HG03558 (cell line): ENCODE data around the gene TFRC.
"Not testable (repeated sequence)": the region's sequence is repeated elsewhere in the genome, so short reads cannot be mapped to it uniquely, and the experiment has no call there.

Experiments
- ATAC-seq: cut with Tn5 transposase; IDR thresholded peaks from one replicate; pipeline ENCODE4 v1.9.1; 2021; ENCODE audit warnings: moderate number of reproducible peaks; ENCODE audit not compliant: unreplicated experiment; ENCODE audit errors: extremely low read depth

TFRC gene

DNA sequence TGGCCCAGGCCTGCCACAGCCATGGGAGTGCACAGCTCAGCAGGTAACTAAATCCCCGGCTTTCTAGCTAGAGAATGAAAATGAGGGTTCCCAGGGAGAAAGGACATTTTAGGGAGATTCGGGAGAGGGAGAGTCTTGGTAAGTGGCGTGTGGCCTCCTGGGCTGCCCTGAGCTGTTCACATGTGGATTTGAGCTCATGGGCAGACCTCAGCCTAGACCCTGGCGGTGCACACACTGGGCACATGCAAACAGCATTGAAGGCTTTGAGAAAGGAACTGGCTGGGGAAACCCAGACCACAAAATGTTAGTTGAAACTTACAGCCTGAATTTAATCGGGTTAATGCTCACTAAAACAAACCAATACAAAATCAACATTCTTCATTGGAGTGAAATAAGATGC lies 72.4 kb downstream of the TFRC start:
- ATAC-seq: no peak

DNA sequence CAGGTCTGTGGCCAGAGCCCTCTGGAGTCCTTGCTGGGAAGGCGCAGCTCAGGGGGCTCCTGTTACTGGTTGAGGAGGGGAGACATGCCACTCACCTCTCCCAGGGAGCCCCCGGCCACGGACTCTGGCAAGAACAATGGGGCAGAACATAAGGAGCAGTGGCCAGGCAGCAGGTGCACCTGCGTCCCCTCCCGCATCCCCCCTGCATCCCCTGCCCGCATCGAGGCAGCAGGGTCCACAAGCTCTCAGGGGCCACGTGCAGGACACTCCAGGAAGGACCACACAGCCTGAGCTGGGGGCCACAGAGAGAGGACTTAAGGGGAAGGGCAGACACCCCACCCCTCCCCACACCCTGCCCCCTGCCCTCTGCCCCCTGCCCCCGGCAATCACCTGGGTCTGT lies 73.0 kb downstream of the TFRC start:
- ATAC-seq: no peak

DNA sequence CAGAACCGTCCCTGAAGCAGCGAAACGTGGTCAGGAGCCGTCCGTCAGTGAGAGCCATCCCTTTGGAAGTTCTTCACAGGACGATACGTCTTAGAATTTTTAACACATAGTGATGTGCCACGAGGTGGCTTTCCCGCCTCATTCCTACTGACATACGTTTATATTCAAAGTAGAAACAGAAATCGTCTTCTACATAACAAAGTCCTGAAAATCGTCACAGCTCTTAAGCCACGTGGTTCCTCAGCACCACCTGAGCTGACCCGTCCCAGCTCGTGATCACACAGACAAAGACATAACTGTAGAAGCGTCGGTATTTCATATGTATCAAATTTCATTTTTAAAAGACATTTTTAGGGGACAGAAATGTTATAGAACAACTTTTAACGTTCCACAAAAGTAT lies 73.5 kb downstream of the TFRC start:
- no peak for ATAC-seq

DNA sequence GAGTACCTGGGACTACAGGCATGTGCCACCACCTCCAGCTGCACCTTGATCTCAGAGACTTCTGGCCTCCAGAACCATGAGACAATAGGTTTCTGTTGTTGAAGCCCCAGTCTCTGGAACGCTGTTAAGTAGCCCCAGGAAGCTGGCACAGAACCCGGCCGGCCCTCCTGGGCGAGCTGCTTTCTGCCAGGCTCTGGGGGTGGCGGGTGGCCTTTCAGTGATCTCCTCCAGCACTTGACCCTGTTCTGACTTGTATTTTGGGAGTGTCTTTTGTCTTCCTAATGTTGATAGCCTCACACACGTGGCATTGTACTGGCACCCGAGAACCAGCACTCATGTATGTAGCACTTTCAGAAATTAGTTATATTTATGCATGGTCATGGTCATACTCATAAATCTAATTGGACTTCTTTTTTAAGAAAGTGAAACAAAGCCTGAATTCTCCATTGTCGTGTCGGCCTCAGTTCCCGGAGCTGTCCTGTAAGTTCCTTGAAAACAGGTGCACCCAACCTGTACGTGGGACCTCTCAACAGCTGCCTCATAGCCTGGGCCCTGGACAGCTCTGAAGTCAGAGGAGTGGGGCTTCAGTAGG lies 74.0 kb downstream of the TFRC start:
- ATAC-seq: no peak

DNA sequence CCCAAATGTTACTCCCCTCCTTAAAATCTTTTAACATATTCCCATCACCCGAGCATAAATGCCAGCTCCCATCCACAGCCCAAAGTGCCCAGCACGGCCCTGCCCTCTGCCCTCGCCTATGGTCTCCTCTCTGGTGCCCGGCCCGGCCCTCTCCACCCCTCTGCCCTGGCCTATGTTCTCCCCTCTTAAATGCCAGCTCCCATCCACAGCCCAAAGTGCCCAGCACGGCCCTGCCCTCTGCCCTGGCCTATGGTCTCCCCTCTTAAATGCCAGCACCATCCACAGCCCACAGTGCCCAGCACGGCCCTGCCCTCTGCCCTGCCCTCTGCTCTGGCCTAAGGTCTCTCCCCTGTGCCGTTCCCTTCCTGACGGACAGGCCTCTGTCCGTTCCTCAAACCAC lies 76.6 kb downstream of the TFRC start:
- not testable (repeated sequence) for ATAC-seq

DNA sequence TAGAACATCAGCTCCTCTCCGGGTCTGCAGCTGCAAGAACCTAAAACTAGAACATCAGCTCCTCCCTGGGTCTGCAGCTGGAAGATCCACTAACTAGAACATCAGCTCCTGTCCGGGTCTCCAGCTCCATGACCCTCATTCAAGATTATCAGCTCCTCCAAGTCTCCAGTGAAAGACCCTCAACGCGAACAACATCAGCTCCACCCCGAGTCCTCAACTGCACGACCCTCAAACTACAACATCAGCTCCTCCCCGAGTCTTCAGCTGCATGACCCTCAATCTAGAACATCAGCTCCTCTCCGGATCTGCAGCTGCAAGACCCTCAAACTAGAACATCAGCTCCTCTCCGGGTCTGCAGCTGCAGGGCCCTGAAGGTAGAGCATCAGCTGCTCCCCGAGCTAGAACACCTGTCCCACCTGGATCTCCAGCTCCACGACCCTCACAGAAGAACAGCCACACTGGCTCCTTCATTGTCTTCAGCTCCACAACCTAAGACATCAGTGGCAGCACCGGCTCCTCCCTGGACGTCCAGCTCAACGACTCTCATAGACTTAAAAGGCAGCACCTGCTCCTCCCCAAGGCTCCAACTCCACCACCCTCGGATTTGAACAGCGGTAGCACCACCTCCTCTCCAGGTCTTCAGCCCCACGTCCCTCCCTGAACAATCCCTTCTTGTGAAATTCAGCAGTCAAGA lies 77.4 kb downstream of the TFRC start:
- ATAC-seq: not testable (repeated sequence)

DNA sequence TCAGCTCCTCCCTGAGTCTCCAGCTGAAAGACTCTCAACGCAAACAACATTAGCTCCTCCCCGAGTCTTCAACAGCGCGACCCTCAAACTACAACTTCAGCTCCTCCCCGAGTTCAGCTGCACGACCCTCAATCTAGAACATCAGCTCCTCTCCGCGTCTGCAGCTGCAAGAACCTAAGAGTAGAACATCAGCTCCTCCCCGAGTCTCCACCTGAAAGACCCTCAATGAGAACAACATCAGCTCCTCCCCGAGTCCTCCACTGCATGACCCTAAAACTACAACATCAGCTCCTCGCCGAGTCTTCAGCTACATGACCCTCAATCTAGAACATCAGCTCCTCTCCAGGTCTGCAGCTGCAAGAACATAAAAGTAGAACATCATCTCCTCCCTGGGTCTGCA lies 78.3 kb downstream of the TFRC start:
- ATAC-seq: no peak

DNA sequence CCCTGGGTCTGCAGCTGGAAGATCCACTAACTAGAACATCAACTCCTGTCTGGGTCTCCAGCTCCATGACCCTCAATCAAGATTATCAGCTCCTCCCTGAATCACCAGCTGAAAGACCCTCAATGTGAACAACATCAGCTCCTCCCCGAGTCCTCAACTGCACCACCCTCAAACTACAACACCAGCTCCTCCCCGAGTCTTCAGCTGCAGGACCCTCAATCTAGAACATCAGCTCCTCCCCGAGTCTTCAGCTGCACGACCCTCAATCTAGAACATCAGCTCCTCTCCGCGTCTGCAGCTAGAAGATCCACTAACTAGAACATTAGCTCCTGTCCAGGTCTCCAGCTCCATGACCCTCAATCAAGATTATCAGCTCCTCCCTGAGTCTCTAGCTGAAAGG lies 79.2 kb downstream of the TFRC start:
- ATAC-seq: not testable (repeated sequence)

DNA sequence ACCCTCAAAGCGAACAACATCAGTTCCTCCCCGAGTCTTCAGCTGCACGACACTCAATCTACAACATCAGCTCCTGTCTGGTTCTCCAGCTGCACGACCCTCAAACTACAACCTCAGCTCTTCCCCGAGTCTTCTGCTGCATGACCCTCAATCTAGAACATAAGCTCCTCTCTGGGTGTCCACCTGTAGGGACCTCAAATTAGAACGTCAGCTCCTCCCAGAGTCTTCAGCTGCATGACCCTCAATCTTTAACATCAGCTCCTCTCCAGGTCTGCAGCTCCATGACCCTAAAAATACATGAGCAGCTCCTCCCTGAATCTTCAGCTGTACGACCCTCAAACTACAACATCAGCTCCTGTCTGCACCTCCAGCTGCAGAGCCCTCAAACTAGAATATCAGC lies 80.7 kb downstream of the TFRC start:
- not testable (repeated sequence) for ATAC-seq

DNA sequence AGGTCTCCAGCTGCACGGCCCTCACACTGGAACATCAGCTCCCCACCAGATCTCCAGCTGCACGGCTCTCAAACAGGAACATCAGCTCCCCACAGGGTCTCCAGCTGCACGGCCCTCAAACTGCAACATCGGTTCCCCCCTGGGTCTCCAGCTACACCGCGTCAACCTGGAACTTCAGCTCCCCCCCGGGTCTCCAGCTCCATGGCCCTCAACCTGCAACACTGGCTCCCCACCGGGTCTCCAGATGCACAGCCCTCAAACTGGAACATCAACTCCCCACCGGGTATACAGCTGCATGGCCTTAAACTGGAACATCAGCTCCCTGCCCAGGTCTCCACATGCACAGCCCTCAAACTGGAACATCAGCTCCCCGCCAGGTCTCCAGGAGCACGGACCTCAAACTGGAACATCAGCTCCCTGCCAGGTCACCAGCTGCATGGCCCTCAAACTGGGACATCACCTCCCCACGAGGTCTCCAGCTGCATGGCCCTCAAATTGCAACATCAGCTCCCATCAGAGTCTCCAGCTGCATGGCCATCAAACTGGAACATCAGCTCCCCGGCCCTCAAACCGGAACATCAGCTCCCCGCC lies 81.4 kb downstream of the TFRC start:
- ATAC-seq: not testable (repeated sequence)

DNA sequence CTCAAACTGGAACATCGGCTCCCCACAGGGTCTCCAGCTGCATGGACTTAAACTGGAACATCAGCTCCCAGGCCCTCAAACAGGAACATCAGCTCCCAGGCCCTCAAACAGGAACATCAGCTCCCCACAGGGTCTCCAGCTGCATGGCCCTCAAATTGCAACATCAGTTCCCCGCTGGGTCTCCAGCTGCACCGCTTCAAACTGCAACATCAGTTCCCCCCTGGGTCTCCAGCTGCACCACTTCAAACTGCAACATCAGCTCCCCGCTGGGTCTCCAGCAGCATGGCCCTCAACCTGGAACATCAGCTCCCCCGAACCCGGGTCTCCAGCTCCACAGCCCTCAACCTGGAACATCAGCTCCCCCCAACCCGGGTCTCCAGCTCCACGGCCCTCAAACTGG lies 82.0 kb downstream of the TFRC start:
- ATAC-seq: no peak
